Measurements from ENCODE around the gene ZNF77.

- TF ChIP-seq SP1 (IDR thresholded peaks at IDR 0.05) (no peak), FOXK2 (IDR thresholded peaks at IDR 0.05) (no peak), TARDBP (IDR thresholded peaks at IDR 0.05) (no peak), SUZ12 (IDR thresholded peaks at IDR 0.05) (no peak), FOXA1 (IDR thresholded peaks at IDR 0.05) (no peak), ELF4 (IDR thresholded peaks at IDR 0.05) (no peak), BHLHE40 (IDR thresholded peaks at IDR 0.05; ENCODE audit: borderline replicate concordance) (no peak), FOXM1 (IDR thresholded peaks at IDR 0.05; ENCODE audit: borderline replicate concordance) (no peak), NFRKB (IDR thresholded peaks at IDR 0.05) (no peak), PKNOX1 (IDR thresholded peaks at IDR 0.05) (no peak)
Observed at GRCh38 chr19:2927032-2927430, 17.7 kb downstream of the ZNF77 start.
